ENCODE data around the gene SLC2A1.

DNA sequence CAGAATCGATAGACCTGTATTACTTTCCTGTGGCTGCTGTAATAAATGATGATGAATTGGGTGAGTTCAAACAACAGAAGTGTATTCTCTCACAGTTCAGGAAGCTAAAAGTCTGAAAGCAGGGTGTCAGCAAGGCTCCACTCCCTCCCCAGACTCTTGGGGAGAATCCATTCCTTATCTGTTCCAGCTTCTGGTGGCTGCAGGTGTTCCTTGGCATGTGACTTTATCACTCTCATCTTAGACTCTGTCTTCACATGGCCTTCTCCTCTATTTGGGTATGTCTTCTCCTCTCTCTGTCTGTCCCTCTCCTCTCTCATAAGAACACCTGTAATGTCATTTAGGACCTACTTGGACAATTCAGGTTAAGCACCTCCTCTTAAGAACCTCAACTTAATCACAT is 44.1 kb upstream of the SLC2A1 start:
- TF ChIP-seq, protein P1, sequence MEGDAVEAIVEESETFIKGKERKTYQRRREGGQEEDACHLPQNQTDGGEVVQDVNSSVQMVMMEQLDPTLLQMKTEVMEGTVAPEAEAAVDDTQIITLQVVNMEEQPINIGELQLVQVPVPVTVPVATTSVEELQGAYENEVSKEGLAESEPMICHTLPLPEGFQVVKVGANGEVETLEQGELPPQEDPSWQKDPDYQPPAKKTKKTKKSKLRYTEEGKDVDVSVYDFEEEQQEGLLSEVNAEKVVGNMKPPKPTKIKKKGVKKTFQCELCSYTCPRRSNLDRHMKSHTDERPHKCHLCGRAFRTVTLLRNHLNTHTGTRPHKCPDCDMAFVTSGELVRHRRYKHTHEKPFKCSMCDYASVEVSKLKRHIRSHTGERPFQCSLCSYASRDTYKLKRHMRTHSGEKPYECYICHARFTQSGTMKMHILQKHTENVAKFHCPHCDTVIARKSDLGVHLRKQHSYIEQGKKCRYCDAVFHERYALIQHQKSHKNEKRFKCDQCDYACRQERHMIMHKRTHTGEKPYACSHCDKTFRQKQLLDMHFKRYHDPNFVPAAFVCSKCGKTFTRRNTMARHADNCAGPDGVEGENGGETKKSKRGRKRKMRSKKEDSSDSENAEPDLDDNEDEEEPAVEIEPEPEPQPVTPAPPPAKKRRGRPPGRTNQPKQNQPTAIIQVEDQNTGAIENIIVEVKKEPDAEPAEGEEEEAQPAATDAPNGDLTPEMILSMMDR (IDR thresholded peaks at IDR 0.05; ENCODE audit: low read depth, low read length, poor library complexity, severe bottlenecking) = no peak
- TF ChIP-seq EZH2phosphoT487 (IDR thresholded peaks at IDR 0.05; ENCODE audit: borderline replicate concordance, low read length) = no peak

All from DOHH2 (cell line).